ENCODE results near the gene TCTN1.
"Not testable (repeated sequence)": the region's sequence is repeated elsewhere in the genome, so short reads cannot be mapped to it uniquely, and the experiment has no call there.

Gene TCTN1

DNA sequence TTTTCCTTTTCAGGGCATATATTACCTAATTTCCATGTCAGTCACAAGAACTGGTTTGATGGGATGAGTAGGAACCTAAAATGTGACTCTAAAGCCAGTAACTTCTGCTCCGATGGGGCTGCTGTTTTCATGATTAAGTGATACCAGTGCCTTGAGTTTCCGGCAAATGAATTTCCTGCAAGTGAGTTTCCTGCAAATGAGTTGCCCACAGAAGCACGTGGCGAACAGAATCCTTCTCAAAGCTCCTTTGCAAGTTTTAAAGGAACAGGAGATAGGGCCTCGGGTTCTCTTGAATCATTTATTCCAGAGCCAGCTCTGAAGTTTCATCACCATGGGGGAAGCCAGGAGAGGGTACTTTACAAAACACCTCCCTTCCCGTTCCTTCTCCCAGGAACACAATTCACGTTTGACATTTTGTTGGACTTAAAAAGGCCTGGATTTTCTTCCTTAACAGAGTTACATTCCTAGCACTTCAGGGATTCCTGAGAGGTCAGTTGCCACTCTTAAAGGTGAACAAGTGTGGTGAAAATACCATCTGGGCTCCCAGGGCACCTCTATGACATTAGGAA is 28.6 kb upstream of the TCTN1 start:
- DNase-seq (ENCODE audit: insufficient read length, low spot score), result no peak
- no peak for FAIRE-seq
- TF ChIP-seq TAF1 (IDR thresholded peaks at IDR 0.05; ENCODE audit: low read depth, low read length) (no peak), POLR2A (IDR thresholded peaks at IDR 0.05; ENCODE audit: low read depth, low read length) (no peak), POU2F2 (IDR thresholded peaks at IDR 0.05; ENCODE audit: low read depth, low read length) (no peak), PAX5 (IDR thresholded peaks at IDR 0.05; ENCODE audit: insufficient read depth, low read length, severe bottlenecking) (no peak), SPI1 (IDR thresholded peaks at IDR 0.05; ENCODE audit: low read depth, low read length) (no peak)

DNA sequence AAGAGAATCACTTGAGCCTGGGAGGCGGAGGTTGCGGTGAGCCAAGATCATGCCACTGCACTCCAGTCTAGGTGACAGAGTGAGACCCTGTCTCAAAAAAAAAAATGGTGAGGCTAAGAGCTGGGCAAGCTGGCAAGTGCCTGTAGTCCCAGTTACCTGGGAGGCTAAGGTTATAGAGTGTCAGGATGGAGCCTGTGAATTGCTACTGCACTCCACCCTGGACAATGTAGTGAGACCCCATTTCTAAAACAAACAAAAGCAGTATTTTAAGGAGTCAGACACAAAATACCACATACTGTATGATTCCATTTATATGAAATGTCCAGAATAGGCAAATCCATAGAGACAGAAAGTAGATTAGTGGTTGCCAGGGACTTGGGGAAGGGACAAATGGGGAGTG is 26.8 kb upstream of the TCTN1 start:
- not testable (repeated sequence) for DNase-seq (ENCODE audit: insufficient read length, low spot score); FAIRE-seq

DNA sequence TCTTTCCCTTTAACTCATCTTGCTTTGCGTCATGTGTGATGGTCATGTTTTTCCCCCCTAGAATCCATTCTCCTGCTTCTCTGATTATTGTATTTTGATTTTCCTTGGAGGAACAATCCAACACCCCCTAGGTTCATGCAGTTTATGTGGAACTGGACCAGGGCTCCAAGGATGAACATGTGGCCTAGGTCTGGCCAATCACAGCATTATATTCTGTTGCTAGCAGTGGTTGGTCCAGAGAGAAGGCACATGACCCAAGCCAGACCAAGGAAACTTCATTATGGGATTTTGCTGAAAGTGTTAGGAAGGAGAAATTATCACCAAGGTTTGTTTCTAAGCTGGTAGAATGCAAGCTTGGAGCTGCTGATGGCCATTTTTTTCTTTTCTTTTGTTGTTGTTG is 23.9 kb upstream of the TCTN1 start:
- FAIRE-seq (no peak), DNase-seq (ENCODE audit: insufficient read length, low spot score) (no peak)
- no peak for TF ChIP-seq SPI1 (IDR thresholded peaks at IDR 0.05; ENCODE audit: low read depth, low read length)
- TF ChIP-seq POU2F2 (IDR thresholded peaks at IDR 0.05; ENCODE audit: low read depth, low read length), result no peak
- no peak for TF ChIP-seq POLR2A (IDR thresholded peaks at IDR 0.05; ENCODE audit: low read depth, low read length)
- TF ChIP-seq TAF1 (IDR thresholded peaks at IDR 0.05; ENCODE audit: low read depth, low read length), result no peak
- TF ChIP-seq PAX5 (IDR thresholded peaks at IDR 0.05; ENCODE audit: insufficient read depth, low read length, severe bottlenecking), result no peak
- TF ChIP-seq POLR2AphosphoS5 (IDR thresholded peaks at IDR 0.05; ENCODE audit: low read depth, low read length), result no peak

DNA sequence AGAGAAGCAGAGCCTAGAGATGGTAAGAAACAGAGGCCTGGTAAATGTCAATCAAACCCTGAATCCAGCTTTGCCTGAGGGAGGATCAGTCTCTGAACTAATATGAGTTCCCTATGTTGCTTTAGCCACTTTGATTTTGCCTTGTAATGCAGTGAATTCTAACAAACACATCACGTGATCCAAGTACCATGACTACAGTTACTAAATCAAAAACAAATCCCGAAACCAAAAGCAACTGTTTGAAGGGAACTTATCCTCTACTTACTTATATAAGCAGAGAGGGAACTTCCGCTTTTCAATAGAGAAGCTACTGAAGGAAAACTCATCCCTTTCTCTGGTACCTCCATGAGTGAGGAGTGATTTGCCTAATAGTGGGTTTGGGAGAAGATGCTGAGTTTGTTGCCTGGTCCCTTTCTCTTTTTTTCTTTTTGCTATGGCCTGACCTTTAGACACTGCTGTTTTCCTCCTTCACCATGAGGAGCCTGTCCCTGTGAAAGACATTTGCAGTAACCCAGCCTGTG is 23.1 kb upstream of the TCTN1 start:
- DNase-seq (ENCODE audit: insufficient read length, low spot score), result no peak
- TF ChIP-seq POLR2AphosphoS5 (IDR thresholded peaks at IDR 0.05; ENCODE audit: low read depth, low read length) (no peak; the same call in 1 of the 2 replicates), POU2F2 (IDR thresholded peaks at IDR 0.05; ENCODE audit: low read depth, low read length) (no peak), POLR2A (IDR thresholded peaks at IDR 0.05; ENCODE audit: low read depth, low read length) (peak; percentile 51), SPI1 (IDR thresholded peaks at IDR 0.05; ENCODE audit: low read depth, low read length) (peak; percentile 80), TAF1 (IDR thresholded peaks at IDR 0.05; ENCODE audit: low read depth, low read length) (peak; percentile 25; the same call in 1 of the 2 replicates)
- FAIRE-seq, result peak; percentile 94

DNA sequence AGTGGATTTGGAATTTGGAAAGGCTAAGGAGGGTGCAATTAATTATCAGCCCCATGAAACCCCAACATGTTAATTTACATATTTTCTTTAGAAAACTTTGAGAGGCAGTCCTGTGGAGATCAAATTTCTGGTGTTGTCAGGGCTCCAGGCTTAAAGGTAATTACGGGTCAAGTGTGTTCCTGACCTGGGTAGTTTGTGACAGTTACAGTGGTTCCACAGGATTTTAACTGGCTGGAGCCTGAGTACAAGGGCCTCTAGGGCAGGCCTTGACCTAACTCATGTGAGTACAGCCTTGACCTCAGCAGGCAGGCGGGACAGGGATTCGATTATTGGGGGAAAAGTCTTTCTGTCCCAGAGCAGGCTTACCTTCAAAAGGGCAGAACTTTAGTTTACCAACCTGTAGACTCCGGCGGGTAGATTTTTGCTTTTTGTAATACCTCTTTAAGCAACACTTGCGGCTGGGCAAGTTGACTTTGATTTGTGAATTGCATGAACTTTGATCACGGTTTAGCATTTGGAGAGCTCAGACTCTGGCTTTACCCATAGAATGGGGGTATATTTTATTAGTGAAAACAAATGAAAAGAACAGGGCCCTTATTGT is 22.4 kb upstream of the TCTN1 start:
- no peak for DNase-seq (ENCODE audit: insufficient read length, low spot score)

DNA sequence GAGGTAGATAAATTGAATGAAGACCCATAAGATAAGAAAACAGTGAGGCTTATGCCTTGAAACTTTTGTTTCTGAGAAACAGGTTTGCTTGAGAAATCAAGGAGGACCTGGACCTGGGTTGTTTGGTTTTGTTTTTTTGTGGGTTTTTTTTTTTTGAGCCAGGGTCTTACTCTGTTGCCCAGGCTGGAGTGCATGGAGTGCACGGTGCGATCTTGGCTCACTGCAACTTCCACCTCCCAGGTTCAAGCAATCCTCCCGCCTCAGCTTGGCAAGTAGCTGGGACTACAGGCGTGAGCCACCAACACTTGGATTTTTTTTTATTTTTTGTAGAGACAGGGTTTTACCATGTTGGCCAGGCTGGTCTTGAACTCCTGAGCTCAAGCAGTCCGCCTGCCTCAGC is 21.9 kb upstream of the TCTN1 start:
- DNase-seq (ENCODE audit: insufficient read length, low spot score), result no peak
- TF ChIP-seq POU2F2 (IDR thresholded peaks at IDR 0.05; ENCODE audit: low read depth, low read length) (no peak), TAF1 (IDR thresholded peaks at IDR 0.05; ENCODE audit: low read depth, low read length) (no peak)
- FAIRE-seq, result no peak

More for the DNA sequence above, 22.4 kb upstream of the TCTN1 start:
- no peak for FAIRE-seq
- TF ChIP-seq POU2F2 (IDR thresholded peaks at IDR 0.05; ENCODE audit: low read depth, low read length) (no peak), TAF1 (IDR thresholded peaks at IDR 0.05; ENCODE audit: low read depth, low read length) (no peak), POLR2A (IDR thresholded peaks at IDR 0.05; ENCODE audit: low read depth, low read length) (no peak), POLR2AphosphoS5 (IDR thresholded peaks at IDR 0.05; ENCODE audit: low read depth, low read length) (no peak), SPI1 (IDR thresholded peaks at IDR 0.05; ENCODE audit: low read depth, low read length) (no peak), PAX5 (IDR thresholded peaks at IDR 0.05; ENCODE audit: insufficient read depth, low read length, severe bottlenecking) (no peak)

DNA sequence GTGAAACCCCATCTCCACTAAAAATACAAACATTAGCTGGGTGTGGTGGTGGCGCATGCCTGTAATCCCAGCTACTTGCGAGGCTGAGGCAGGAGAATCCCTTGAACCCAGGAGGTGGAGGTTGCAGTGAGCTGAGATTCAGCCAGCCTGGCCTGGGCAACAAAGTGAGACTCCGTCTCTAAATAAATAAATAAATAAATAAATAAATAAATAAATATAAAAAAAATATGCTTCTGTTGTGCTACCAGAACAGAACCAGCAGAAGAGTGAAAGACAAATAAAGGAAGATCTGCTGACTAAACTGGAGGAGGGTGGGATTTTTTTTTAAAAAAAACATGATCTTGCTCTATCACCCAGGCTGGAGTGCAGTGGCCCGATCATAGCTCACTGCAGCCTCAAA is 21.0 kb upstream of the TCTN1 start:
- DNase-seq (ENCODE audit: insufficient read length, low spot score); FAIRE-seq: not testable (repeated sequence)

DNA sequence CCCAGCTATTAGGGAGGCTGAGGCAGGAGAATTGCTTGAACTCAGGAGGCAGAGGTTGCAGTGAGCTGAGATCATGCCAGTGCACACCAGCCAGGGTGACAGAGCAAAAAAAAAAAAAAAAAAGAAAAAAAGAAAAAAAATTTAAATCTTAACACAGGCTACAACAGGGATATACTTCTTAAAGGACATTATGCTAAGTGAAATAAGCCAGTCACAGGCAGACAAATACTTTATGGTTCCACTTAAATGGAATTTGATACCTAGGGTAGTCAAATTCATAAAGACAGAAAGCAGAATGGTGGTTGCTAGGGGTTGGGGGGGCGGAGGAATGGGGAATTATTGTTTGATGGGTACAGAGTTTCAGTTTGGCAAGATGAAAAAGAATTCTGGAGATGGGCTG is 16.0 kb upstream of the TCTN1 start:
- TF ChIP-seq POLR2A (IDR thresholded peaks at IDR 0.05; ENCODE audit: low read depth, low read length) (no peak), POU2F2 (IDR thresholded peaks at IDR 0.05; ENCODE audit: low read depth, low read length) (no peak), PAX5 (IDR thresholded peaks at IDR 0.05; ENCODE audit: insufficient read depth, low read length, severe bottlenecking) (no peak), POLR2AphosphoS5 (IDR thresholded peaks at IDR 0.05; ENCODE audit: low read depth, low read length) (no peak), TAF1 (IDR thresholded peaks at IDR 0.05; ENCODE audit: low read depth, low read length) (no peak), SPI1 (IDR thresholded peaks at IDR 0.05; ENCODE audit: low read depth, low read length) (no peak)
- DNase-seq (ENCODE audit: insufficient read length, low spot score) (no peak), FAIRE-seq (no peak)

DNA sequence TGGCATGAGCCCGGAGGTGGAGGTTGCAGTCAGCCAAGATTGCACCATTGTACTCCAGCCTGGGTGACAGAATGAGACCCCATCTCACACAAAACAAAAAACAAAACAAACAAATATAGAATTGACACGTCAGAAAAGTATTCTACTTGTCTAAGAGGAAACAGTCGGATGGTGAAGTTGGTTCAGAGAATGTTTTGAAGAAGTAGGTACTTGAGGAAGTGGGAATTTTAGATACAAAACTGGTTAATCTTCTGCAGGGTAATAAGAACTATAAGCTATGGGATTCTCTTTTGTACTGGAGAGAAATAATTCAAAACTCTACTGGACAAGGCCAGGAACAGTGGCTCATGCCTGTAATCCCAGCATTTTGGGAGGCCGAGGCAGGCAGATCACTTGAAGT is 14.6 kb upstream of the TCTN1 start:
- no peak for FAIRE-seq
- TF ChIP-seq SPI1 (IDR thresholded peaks at IDR 0.05; ENCODE audit: low read depth, low read length), result peak; percentile 51
- TF ChIP-seq PAX5 (IDR thresholded peaks at IDR 0.05; ENCODE audit: insufficient read depth, low read length, severe bottlenecking), result no peak
- no peak for DNase-seq (ENCODE audit: insufficient read length, low spot score)

DNA sequence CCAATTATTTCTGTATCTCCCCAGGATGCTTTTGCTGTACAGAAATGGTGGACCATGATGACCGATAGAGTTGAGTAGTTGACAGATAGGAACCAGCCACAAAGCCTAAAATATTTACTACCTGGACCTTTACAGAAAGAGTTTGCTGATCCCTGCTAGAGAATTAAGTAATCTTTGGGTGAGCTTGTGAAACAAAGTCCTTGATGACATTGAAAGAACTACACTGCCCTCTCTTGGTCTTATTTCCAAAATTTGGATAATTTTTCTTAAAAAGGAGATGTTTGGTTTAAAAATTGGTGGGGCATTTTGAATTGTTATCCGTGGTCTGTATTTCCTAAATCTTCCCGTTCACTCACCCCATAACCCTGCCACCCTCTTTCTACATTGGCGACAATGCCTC is 13.7 kb upstream of the TCTN1 start:
- TF ChIP-seq TAF1 (IDR thresholded peaks at IDR 0.05; ENCODE audit: low read depth, low read length), result no peak
- no peak for TF ChIP-seq SPI1 (IDR thresholded peaks at IDR 0.05; ENCODE audit: low read depth, low read length)
- no peak for TF ChIP-seq PAX5 (IDR thresholded peaks at IDR 0.05; ENCODE audit: insufficient read depth, low read length, severe bottlenecking)
- TF ChIP-seq POLR2AphosphoS5 (IDR thresholded peaks at IDR 0.05; ENCODE audit: low read depth, low read length), result no peak
- no peak for TF ChIP-seq POU2F2 (IDR thresholded peaks at IDR 0.05; ENCODE audit: low read depth, low read length)
- FAIRE-seq (peak; percentile 35), DNase-seq (ENCODE audit: insufficient read length, low spot score) (no peak)

Data from GM12891 (cell line).